Testis (tissue), 2 donors: ENCODE results near the gene SLTM.

Experiments used
- POLR2A ChIP-seq: fragments of 450-650 bp; IDR thresholded peaks from one replicate; pipeline ENCODE4 v1.6.1; 2017; ENCODE audit warnings: antibody characterized with exemption, mild to moderate bottlenecking, moderate library complexity
- TF ChIP-seq, protein P1 (sequence below), 3 experiments: fragments of 450-650 bp in 2 of 3; fragments of 200-600 bp in 1 of 3; sonication (generic) in 1 of 3; IDR thresholded peaks; one replicate each; pipeline ENCODE4 v1.5.1; 2016 to 2019; ENCODE audit warnings: antibody characterized with exemption in 3 of 3, mild to moderate bottlenecking in 2 of 3, moderate library complexity in 1 of 3

DNA sequence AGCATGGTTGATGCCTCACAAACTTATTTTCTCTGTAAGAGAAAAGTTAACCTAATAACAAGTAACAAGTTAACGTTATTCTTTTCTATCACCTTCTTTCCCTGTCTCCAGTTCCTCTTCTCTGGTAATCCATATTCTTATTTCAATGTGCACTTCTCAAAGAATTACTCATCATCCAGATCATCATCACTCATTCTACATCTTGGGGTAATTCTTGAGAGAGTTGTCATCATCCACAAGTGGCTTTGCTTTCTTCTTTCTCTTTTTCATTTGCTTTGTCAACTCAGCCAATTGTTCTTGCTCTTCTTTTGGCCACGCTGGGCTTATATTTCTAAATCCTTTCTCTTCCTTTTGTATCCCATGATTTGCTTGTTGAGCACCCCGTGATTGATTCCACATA is 33.2 kb upstream of the SLTM start:
- TF ChIP-seq, protein P1, sequence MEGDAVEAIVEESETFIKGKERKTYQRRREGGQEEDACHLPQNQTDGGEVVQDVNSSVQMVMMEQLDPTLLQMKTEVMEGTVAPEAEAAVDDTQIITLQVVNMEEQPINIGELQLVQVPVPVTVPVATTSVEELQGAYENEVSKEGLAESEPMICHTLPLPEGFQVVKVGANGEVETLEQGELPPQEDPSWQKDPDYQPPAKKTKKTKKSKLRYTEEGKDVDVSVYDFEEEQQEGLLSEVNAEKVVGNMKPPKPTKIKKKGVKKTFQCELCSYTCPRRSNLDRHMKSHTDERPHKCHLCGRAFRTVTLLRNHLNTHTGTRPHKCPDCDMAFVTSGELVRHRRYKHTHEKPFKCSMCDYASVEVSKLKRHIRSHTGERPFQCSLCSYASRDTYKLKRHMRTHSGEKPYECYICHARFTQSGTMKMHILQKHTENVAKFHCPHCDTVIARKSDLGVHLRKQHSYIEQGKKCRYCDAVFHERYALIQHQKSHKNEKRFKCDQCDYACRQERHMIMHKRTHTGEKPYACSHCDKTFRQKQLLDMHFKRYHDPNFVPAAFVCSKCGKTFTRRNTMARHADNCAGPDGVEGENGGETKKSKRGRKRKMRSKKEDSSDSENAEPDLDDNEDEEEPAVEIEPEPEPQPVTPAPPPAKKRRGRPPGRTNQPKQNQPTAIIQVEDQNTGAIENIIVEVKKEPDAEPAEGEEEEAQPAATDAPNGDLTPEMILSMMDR (IDR thresholded peaks at IDR 0.05): no peak
- TF ChIP-seq POLR2A: no peak
